Suprapubic skin (tissue), 3 donors: ENCODE data around the gene PACRG.

ENCODE experiments used
- CTCF ChIP-seq, 2 donors: fragments of 200-600 bp in 1 of 2; fragments of 450-650 bp in 1 of 2; sonication (generic) in 1 of 2; IDR thresholded peaks; one replicate each; pipeline ENCODE4 v1.5.1; 2016 to 2019; ENCODE audit warnings: antibody characterized with exemption in 2 of 2, mild to moderate bottlenecking in 1 of 2, moderate library complexity in 1 of 2
- EP300 ChIP-seq: sonication (generic); formaldehyde crosslinking; IDR thresholded peaks from one replicate; pipeline ENCODE4 v1.6.1; 2017; ENCODE audit warnings: antibody characterized with exemption

- TF ChIP-seq CTCF (IDR thresholded peaks at IDR 0.05) (no peak), EP300 (no peak)
Measured at GRCh38 chr6:163324326-163324687, 596.5 kb downstream of the PACRG start.
